Measurements from ENCODE around the gene C1QL1.

C1QL1 gene

DNA sequence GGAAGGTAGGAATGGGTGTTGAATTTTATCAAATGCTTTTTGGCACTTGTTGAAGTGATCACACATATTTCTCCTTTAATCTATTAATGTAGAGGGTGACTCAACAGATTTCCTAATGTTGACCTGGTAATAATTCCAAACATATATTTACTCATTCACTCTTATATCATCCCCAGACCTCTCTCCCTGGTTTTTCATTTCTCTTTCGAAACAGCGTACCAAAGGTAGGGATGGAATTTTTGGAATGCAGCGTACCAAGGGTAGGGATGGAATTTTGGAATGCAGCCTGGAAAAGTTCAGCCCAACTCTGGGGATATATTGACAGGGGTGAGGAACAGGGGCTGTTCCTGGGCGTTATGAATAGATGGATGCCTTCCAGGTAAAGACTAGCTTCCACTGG is 27.8 kb downstream of the C1QL1 start:
- no peaks in the 10 kb centered on the region for H3K27me3 ChIP-seq (replicated peaks; ENCODE audit: insufficient read depth, low read length)
- DNase-seq: no peak
- no peak for TF ChIP-seq EZH2phosphoT487 (IDR thresholded peaks at IDR 0.05; ENCODE audit: low read length)
- no peak overlapping the region for H3K4me2 ChIP-seq (ENCODE audit: low read depth, low read length)
- no peaks in the 10 kb centered on the region for H3K9me2 ChIP-seq (replicated peaks; ENCODE audit: insufficient read depth, low read length)
- H3K79me2 ChIP-seq (ENCODE audit: low read length): peaks cover 92% of the 10 kb centered on the region
- peaks cover 5% of the 10 kb centered on the region; the same call in 1 of the 2 replicates for H3K36me3 ChIP-seq (replicated peaks; ENCODE audit: insufficient read depth, low read length)
- H3K9me3 ChIP-seq (replicated peaks; ENCODE audit: insufficient read depth, low read length): no peaks in the 10 kb centered on the region
- H3K9ac ChIP-seq (ENCODE audit: low read length): no peak overlapping the region
- H3K4me3 ChIP-seq (ENCODE audit: low read length): no peak overlapping the region
- H2AFZ ChIP-seq (ENCODE audit: low read length): no peak overlapping the region
- H3K4me1 ChIP-seq (ENCODE audit: low read length): no peaks in the 10 kb centered on the region
- H4K20me1 ChIP-seq (ENCODE audit: insufficient read depth, low read length): no peaks in the 10 kb centered on the region; the same call in 1 of the 2 replicates
- H3F3A ChIP-seq (ENCODE audit: insufficient read depth, low read length): no peaks in the 10 kb centered on the region
- H3K27ac ChIP-seq (ENCODE audit: low read length): no peak overlapping the region

DNA sequence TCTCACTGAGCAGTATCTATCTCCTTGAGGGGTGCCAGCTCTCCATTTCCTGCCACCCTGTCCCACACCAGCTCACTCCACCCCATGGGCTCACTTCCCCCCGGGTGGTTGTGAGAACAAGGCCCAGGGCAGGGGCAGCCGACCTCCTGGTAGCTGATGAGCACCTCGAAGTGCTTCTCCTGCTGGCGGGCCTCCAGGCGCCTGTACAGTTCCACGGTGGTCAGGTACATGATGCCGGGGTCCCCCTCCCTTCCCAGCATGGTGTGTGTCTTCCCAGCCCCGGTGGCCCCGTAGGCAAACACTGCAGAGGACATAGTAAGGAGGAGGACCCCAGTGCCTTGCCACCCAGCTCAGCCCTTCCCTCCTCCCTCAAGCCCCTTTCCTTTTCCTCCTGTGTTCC is 33.0 kb downstream of the C1QL1 start:
- H3K36me3 ChIP-seq (replicated peaks; ENCODE audit: insufficient read depth, low read length): peaks cover 5% of the 10 kb centered on the region; the same call in 1 of the 2 replicates

DNA sequence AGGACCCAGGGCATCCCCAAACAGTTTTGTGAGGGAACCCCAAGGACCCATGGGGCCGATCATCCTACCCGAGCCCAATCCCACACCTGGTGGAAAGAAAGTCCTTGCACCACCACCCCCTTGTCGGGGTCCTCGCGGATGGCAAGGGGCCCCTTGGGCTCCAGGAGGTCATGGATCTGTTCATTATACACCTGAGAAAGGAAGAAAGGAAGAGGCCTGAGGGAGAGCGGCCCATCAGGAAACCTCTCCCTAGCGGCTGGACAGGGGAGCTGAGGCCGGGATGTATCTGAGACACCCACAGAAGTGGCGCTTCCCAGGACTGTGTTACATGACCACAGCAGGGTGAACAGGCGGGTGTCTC is 33.4 kb downstream of the C1QL1 start:
- H3K36me3 ChIP-seq (replicated peaks; ENCODE audit: insufficient read depth, low read length): peaks cover 5% of the 10 kb centered on the region; the same call in 1 of the 2 replicates
- H4K20me1 ChIP-seq (ENCODE audit: insufficient read depth, low read length): no peaks in the 10 kb centered on the region; the same call in 1 of the 2 replicates
- TF ChIP-seq EZH2 (optimal IDR thresholded peaks at IDR 0.05; ENCODE audit: low read depth, low read length): no peak
- TF ChIP-seq EZH2phosphoT487 (IDR thresholded peaks at IDR 0.05; ENCODE audit: low read length): no peak
- TF ChIP-seq, protein P1, sequence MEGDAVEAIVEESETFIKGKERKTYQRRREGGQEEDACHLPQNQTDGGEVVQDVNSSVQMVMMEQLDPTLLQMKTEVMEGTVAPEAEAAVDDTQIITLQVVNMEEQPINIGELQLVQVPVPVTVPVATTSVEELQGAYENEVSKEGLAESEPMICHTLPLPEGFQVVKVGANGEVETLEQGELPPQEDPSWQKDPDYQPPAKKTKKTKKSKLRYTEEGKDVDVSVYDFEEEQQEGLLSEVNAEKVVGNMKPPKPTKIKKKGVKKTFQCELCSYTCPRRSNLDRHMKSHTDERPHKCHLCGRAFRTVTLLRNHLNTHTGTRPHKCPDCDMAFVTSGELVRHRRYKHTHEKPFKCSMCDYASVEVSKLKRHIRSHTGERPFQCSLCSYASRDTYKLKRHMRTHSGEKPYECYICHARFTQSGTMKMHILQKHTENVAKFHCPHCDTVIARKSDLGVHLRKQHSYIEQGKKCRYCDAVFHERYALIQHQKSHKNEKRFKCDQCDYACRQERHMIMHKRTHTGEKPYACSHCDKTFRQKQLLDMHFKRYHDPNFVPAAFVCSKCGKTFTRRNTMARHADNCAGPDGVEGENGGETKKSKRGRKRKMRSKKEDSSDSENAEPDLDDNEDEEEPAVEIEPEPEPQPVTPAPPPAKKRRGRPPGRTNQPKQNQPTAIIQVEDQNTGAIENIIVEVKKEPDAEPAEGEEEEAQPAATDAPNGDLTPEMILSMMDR (IDR thresholded peaks at IDR 0.05; ENCODE audit: low read length): no peak
- no peaks in the 10 kb centered on the region for H3K4me1 ChIP-seq (ENCODE audit: low read length)
- no peak overlapping the region for H3K27ac ChIP-seq (ENCODE audit: low read length)
- no peaks in the 10 kb centered on the region for H3K27me3 ChIP-seq (replicated peaks; ENCODE audit: insufficient read depth, low read length)
- no peaks in the 10 kb centered on the region for H3K9me3 ChIP-seq (replicated peaks; ENCODE audit: insufficient read depth, low read length)
- no peaks in the 10 kb centered on the region for H3K9me2 ChIP-seq (replicated peaks; ENCODE audit: insufficient read depth, low read length)
- H3K4me2 ChIP-seq (ENCODE audit: low read depth, low read length): no peak overlapping the region
- DNase-seq: no peak
- H3F3A ChIP-seq (ENCODE audit: insufficient read depth, low read length): no peaks in the 10 kb centered on the region
- H3K79me2 ChIP-seq (ENCODE audit: low read length): peaks cover 41% of the 10 kb centered on the region
- H3K9ac ChIP-seq (ENCODE audit: low read length): no peak overlapping the region
- H2AFZ ChIP-seq (ENCODE audit: low read length): no peak overlapping the region
- no peak overlapping the region for H3K4me3 ChIP-seq (ENCODE audit: low read length)

More for the DNA sequence above, 33.0 kb downstream of the C1QL1 start:
- H3K4me2 ChIP-seq (ENCODE audit: low read depth, low read length): no peak overlapping the region
- no peak overlapping the region for H2AFZ ChIP-seq (ENCODE audit: low read length)
- no peak overlapping the region for H3K9ac ChIP-seq (ENCODE audit: low read length)
- TF ChIP-seq, protein P1 (IDR thresholded peaks at IDR 0.05; ENCODE audit: low read length): no peak
- TF ChIP-seq EZH2phosphoT487 (IDR thresholded peaks at IDR 0.05; ENCODE audit: low read length) (no peak), EZH2 (optimal IDR thresholded peaks at IDR 0.05; ENCODE audit: low read depth, low read length) (no peak)
- no peaks in the 10 kb centered on the region for H3K9me3 ChIP-seq (replicated peaks; ENCODE audit: insufficient read depth, low read length)
- no peak overlapping the region for H3K4me3 ChIP-seq (ENCODE audit: low read length)
- H3K9me2 ChIP-seq (replicated peaks; ENCODE audit: insufficient read depth, low read length): no peaks in the 10 kb centered on the region
- H3K4me1 ChIP-seq (ENCODE audit: low read length): no peaks in the 10 kb centered on the region
- no peaks in the 10 kb centered on the region for H3K27me3 ChIP-seq (replicated peaks; ENCODE audit: insufficient read depth, low read length)
- DNase-seq: no peak
- no peaks in the 10 kb centered on the region for H3F3A ChIP-seq (ENCODE audit: insufficient read depth, low read length)
- peaks cover 45% of the 10 kb centered on the region for H3K79me2 ChIP-seq (ENCODE audit: low read length)
- no peak overlapping the region for H3K27ac ChIP-seq (ENCODE audit: low read length)
- no peaks in the 10 kb centered on the region; the same call in 1 of the 2 replicates for H4K20me1 ChIP-seq (ENCODE audit: insufficient read depth, low read length)
